Measurements from ENCODE around the gene TMEM208. TPM values are rescaled to one million over a fixed set of nuclear protein-coding genes. Genes with fewer than 3 reads are reported as not detected.

The TMEM208 gene
- total and polyA plus RNA-seq, 2 of the 8 experiments (the other 6 are each of a cell fraction or from before 2014, with no cell fraction given) = 37.7 to 100.0 TPM

DNA sequence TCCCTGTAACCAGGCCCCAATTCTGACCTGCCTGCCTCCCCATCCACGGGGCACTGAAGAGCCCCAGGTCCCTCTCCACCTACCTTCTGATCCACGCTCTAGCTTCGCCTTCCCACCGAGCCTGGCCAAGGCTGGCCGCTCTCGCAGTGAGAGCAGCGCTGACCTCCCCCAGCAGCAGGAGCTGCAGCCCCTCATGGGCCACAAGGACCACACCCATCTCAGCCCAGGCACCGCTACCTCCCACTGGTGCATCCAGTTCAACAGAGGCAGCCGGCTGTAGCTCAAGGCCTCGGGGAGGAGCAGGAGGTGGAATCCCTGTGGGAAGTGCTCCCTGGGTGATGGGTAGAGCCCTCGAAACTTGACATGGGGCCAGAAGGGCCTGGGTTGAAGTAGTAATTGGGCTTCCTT is 44.0 kb downstream of the TMEM208 start:
- no peaks in the 10 kb centered on the region; a peak in 1 of 8 replicates for H3K36me3 ChIP-seq (ENCODE audit: control insufficient read depth in 2 of 4, insufficient read depth in 4 of 4, low read length in 3 of 4)
- no peak overlapping the region for H2BK15ac ChIP-seq (ENCODE audit: low read length)
- H3K23me2 ChIP-seq (ENCODE audit: low read depth, low read length) = no peaks in the 10 kb centered on the region
- no peak overlapping the region for H3K4me2 ChIP-seq (ENCODE audit: insufficient read depth in 1 of 2, low read depth in 2 of 2, low read length in 2 of 2)
- no peak overlapping the region for H3K56ac ChIP-seq (replicated peaks; ENCODE audit: insufficient read length, low read depth, low read length)
- H4K20me1 ChIP-seq (replicated peaks in 1 of 2; ENCODE audit: control insufficient read depth in 1 of 2, insufficient read depth in 2 of 2, low read length in 2 of 2) = peaks cover 0 to 4% of the 10 kb centered on the region in 2 experiments
- H2AFZ ChIP-seq (ENCODE audit: low read length) = no peak overlapping the region
- H2BK120ac ChIP-seq (replicated peaks; ENCODE audit: low read depth, low read length) = no peak overlapping the region
- CTCF ChIA-PET (ENCODE audit: partially characterized antibody) = interaction anchor here (0.7 to 14.4 kb wide), 8 partner anchors 10 to 122 kb away, joined by 3 to 217 read pairs (median 6); partner anchors contain the start of genes ELMO3, TMEM208 and TPPP3
- no peak overlapping the region for H4K91ac ChIP-seq (replicated peaks; ENCODE audit: insufficient read length, low read length)
- no peak overlapping the region for H3K14ac ChIP-seq (ENCODE audit: insufficient read length)
- DNase-seq (ENCODE audit: low read depth in 1 of 2, low spot score in 2 of 2) (no peak), FAIRE-seq (no peak)
- no peak overlapping the region for H3K4me3 ChIP-seq (ENCODE audit: extremely low read depth in 1 of 4, insufficient read depth in 2 of 4, low read depth in 3 of 4, low read length in 4 of 4)
- no peak overlapping the region for H3K27ac ChIP-seq (ENCODE audit: low read depth, low read length)
- H2BK5ac ChIP-seq (ENCODE audit: low read depth, low read length) = no peak overlapping the region
- no peak overlapping the region for H3K4ac ChIP-seq (replicated peaks; ENCODE audit: insufficient read length, low read depth, low read length)
- 0 out of 2 replicates have a peak overlapping the region, but pooled peaks have one; percentile 51 for H4K8ac ChIP-seq (ENCODE audit: extremely low read depth, insufficient read depth, low read length)
- no peak overlapping the region for H4K5ac ChIP-seq (ENCODE audit: insufficient read length, low read depth, low read length)
- H3K18ac ChIP-seq (ENCODE audit: extremely low read depth, low read length) = no peak overlapping the region
- H2BK20ac ChIP-seq (ENCODE audit: low read length) = no peak overlapping the region
- no peaks in the 10 kb centered on the region for H3K79me2 ChIP-seq (ENCODE audit: control insufficient read depth in 1 of 2, insufficient read depth in 2 of 2, low read length in 2 of 2)
- H3K79me1 ChIP-seq (ENCODE audit: low read depth, low read length) = no peaks in the 10 kb centered on the region
- H3K9ac ChIP-seq (replicated peaks in 1 of 4; ENCODE audit: extremely low read depth in 1 of 4, low read depth in 3 of 4, low read length in 3 of 4) = no peak overlapping the region
- H3K4me1 ChIP-seq (replicated peaks in 1 of 4; ENCODE audit: control insufficient read depth in 3 of 4, insufficient read depth in 4 of 4, low read length in 3 of 4) = no peaks in the 10 kb centered on the region
- WGBS, 2 experiments (ENCODE audit: extremely low coverage in 1 of 2, insufficient coverage in 1 of 2, insufficient read length in 1 of 2, insufficient replicate concordance in 2 of 2, low coverage in 1 of 2, low lambda C conversion rate in 2 of 2, missing lambda C conversion rate in 1 of 2) = 85% methylated on average over 11 of the region's 11 CpGs; no CpG with 5 or more reads in 1 of the 2 experiments
- H2AK5ac ChIP-seq (ENCODE audit: low read depth, low read length) = no peak overlapping the region
- no peaks in the 10 kb centered on the region for H3K27me3 ChIP-seq (replicated peaks in 1 of 4; ENCODE audit: control insufficient read depth in 3 of 4, extremely low read depth in 1 of 4, insufficient read depth in 3 of 4, low read length in 3 of 4)
- no peak overlapping the region for H3K23ac ChIP-seq (ENCODE audit: insufficient read length)
- no peaks in the 10 kb centered on the region for H3K9me3 ChIP-seq (ENCODE audit: insufficient read depth in 2 of 2, low read depth in 1 of 2, low read length in 1 of 2)
- POLR2A ChIA-PET (ENCODE audit: partially characterized antibody) = interaction anchor here (1.1 to 2.4 kb wide), 5 partner anchors 11 to 81 kb away, joined by 3 to 8 read pairs (median 5); partner anchors contain the start of genes EXOC3L1 and SLC9A5
- no peak overlapping the region for H2BK12ac ChIP-seq (ENCODE audit: low read depth, low read length)
- TF ChIP-seq PHF8 (conservative IDR thresholded peaks at IDR 0.05; ENCODE audit: low read depth, low read length) = no peak
- TF ChIP-seq, protein P1, sequence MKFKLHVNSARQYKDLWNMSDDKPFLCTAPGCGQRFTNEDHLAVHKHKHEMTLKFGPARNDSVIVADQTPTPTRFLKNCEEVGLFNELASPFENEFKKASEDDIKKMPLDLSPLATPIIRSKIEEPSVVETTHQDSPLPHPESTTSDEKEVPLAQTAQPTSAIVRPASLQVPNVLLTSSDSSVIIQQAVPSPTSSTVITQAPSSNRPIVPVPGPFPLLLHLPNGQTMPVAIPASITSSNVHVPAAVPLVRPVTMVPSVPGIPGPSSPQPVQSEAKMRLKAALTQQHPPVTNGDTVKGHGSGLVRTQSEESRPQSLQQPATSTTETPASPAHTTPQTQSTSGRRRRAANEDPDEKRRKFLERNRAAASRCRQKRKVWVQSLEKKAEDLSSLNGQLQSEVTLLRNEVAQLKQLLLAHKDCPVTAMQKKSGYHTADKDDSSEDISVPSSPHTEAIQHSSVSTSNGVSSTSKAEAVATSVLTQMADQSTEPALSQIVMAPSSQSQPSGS (IDR thresholded peaks at IDR 0.05; ENCODE audit: low read length) = no peak
- no peak for TF ChIP-seq SAP30 (IDR thresholded peaks at IDR 0.05; ENCODE audit: insufficient read depth, insufficient replicate concordance, low read length)
- TF ChIP-seq ASH2L (IDR thresholded peaks at IDR 0.05; ENCODE audit: low read length) = no peak
- TF ChIP-seq RBBP5 (IDR thresholded peaks at IDR 0.05; ENCODE audit: borderline replicate concordance, low read depth, low read length) = no peak
- no peak for TF ChIP-seq CHD1 (IDR thresholded peaks at IDR 0.05; ENCODE audit: low read depth, low read length)
- no peak for TF ChIP-seq ZNF274 (IDR thresholded peaks at IDR 0.05; ENCODE audit: borderline replicate concordance, extremely low read depth, low read length)
- TF ChIP-seq FOSL1 (IDR thresholded peaks at IDR 0.05; ENCODE audit: insufficient read depth, low read depth, low read length) = no peak
- no peak for TF ChIP-seq SP4 (IDR thresholded peaks at IDR 0.05; ENCODE audit: low read length)
- no peak for TF ChIP-seq GABPA (IDR thresholded peaks at IDR 0.05; ENCODE audit: borderline replicate concordance, insufficient read depth, low read length)
- TF ChIP-seq CEBPB (IDR thresholded peaks at IDR 0.05; ENCODE audit: low read depth, low read length) = no peak
- TF ChIP-seq KDM5A (IDR thresholded peaks at IDR 0.05; ENCODE audit: low read length) = no peak
